GM19328 (cell line): ENCODE data around the gene RGS1.

Experiments
- ATAC-seq: cut with Tn5 transposase; IDR thresholded peaks from one replicate; pipeline ENCODE4 v1.9.1; 2021; ENCODE audit warnings: mild to moderate bottlenecking, moderate library complexity; ENCODE audit not compliant: unreplicated experiment

Gene RGS1

DNA sequence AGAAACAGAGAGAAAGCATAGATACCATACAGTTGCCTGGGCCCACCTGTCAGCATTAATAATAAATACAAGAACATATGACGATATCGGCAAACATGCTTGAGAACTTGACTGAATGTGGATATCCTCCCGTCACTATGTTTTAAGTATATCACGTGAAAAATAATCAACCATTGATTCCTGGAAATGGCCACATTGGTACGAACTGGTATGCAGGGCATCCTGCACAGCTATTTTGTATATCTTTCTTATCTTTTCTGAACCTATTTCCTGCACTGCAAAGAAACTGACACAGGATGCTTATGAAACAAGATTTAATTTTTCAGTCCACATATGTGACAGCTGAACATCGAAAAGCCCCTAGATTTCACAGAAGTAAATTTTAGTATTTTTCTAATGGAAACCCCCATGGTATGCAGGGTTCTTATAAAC is 22.8 kb upstream of the RGS1 start:
- ATAC-seq, result no peak

DNA sequence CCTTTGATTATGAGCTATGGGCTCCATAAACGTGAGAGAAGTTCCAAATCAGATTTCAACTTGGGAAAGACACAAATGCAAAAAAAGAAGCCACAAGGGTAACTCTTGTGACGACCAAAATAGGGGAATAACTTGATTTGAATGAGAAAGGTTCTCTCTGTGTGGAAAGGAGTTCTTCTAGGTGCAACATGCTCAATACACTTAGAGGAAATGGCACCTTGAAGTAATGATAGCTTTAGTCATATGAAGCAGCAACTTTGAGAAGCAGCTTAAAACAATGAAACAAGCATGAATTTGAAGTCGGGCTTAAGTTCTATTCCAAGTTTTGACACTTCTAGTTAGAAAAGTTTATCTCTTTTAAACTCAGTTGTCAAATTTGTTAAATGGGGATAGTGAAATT is 21.8 kb upstream of the RGS1 start:
- no peak for ATAC-seq

DNA sequence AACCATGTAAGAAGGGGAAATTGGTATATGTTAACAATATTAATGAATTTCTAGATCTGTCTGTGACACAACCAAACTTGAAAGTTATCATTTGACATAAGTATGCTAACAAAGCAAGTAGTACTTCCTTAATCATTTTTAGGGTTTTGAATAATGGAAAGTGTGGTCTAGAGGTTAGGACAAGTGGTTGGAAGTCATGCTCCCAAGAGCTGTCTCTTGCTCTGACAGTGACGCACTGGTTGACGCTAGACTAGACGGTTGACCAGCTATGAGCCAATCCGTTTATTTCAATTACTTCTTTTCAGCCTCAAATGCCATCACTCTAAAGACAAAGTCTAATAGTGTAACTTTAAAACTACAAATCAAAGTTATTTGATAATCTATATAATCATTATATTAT is 20.7 kb upstream of the RGS1 start:
- no peak for ATAC-seq

DNA sequence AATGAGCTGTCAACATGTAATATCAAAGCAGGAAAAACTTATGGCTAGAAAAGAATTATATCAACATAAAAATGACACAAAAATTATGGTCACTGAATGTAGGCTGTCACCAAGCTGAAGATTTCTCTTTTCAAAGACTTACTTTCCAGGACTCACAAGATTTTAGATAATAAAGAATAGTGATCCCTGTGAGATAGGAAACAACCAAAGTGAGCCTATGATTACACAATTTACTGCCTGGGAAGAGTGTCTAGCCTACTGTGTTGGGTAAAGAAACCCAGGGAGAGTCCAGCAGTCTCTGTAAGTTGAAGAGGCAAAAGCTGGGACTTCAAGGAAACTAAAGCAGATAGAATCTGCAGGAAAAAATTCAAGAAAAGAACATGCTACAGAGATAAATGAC is 20.2 kb upstream of the RGS1 start:
- no peak for ATAC-seq

DNA sequence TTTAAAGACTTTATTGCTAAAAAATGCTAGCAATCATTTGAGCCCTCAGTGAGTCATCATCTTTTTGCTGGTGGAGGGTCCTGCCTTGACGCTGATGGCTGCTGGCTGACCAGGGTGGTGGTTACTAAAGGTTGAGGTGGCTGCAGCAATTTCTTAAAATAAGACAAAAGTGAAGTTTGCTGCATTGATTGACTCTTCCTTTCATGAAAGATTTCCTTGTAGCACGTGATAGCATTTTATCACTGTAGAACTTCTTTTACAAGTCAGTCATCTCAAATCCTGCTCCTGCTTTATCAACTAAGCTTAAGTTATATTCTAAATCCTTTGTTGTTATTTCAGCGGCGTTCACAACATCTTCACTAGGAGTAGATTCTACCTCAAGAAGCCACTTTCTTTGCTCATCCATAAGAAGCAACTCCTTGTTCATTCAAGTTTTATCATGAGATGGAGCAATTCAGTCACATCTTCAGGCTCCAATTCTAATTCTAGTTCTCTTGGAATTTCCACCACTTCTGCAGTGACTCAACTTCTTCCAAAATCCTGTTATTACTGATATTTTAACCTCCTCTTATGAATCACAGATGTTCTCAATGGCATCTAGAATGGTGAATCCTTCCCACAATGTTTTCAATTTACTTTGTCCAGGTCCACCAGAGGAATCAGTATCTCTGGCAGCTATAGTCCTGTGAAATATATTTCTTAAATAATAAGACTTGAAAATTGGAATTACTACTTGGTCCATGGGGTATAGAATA is 17.6 kb upstream of the RGS1 start:
- ATAC-seq, result no peak

- ATAC-seq, result no peak
Measured at GRCh38 chr1:192559115-192560006, 16.2 kb upstream of the RGS1 start.

GRCh38 chr1:192561301-192561700 is 14.3 kb upstream of the RGS1 start:
- ATAC-seq, result no peak

DNA sequence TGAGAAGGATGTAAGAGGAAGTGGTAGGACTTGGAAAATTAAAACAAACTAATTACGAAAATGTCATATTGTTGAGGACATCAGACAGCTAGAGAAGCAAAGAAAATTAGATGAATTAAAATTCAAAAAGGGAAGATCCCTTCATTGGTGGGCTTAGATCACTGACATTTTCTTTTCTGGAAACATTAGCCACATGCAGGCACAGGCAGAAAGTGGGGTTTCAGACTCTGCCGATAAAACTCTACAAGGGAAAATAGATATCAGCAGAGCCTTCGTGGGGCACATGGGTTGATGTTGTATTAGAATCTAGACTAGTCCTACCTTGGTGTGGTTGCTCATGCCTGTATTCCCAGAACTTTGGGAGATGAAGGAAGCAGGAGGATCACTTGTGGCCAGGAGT is 12.4 kb upstream of the RGS1 start:
- no peak for ATAC-seq

DNA sequence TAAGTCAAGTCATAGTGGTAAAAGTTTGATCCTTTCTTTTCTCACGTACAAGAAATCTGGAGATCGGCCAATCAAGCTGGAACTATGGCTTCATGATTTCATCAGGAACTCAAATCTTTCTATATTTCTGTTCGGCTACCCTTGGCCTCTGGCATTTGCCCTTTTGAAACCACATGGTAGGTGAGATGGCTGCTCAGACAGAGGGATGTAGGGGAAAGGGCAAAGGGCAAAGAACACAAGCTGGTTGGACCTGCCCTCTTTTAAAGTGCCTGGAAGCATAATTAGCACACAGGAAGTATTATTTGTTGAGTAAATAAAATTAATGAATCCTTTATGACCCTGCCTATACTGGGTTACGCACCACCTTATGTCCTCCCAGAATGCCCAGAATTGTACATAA is 11.5 kb upstream of the RGS1 start:
- no peak for ATAC-seq

DNA sequence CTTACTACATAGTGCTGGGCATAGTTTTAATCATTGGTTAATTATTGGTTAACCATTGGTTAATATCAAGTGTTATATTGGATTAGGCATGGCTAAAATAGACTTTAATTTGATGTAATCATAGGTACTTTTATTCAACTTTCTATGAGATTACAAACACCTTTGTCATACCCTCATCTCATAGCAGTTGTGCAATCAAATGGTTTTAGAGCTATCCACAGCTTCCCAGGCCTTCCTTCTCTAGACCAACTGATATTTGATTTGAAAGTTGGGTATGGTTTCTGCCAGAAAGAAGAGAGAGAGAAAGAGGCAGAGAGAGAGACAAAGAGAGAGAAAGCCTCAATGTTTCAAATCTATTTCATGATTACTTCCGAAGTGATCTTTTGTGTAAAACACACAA is 9.6 kb upstream of the RGS1 start:
- ATAC-seq, result no peak

GRCh38 chr1:192566657-192567056 is 8.9 kb upstream of the RGS1 start:
- no peak for ATAC-seq

DNA sequence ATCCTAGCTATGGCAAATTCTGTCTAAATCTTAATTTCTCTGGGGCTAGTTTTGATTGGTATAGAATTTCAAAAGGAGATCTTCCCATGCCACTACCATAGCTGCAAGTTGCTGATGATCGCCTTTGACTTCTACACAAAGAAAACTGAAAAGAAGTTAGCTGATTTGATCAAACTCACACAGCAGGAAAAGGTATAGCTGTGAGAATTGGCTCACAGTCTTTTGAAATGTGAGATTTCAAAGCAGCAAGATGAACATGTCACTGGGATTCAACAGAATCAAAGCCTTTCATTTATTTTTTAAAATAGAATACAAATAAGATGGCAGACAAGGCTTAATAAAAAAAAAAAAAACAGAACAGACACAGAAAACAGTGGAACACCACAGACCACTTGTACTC is 7.5 kb upstream of the RGS1 start:
- no peak for ATAC-seq

- no peak for ATAC-seq
Measured at GRCh38 chr1:192571668-192572067, 3.9 kb upstream of the RGS1 start.

DNA sequence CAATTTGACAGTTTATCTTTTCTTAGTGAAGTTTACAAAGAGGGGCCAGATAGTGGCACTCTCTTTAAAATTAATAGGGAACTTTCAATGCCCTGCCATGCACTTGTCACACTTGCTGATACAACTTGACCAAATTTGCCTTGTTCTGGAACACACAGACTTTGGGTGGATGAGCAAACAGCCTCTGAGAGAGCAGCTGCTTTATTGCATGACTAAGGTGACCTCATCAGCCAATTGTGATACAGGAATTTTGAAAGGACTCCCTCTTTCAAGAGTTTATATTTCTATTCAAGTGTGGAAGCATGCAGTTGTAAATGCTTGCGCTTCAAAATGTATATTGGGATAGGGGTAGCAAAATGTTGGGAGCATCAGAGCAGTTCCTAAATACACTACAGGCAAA is 2.1 kb upstream of the RGS1 start:
- ATAC-seq, result no peak

DNA sequence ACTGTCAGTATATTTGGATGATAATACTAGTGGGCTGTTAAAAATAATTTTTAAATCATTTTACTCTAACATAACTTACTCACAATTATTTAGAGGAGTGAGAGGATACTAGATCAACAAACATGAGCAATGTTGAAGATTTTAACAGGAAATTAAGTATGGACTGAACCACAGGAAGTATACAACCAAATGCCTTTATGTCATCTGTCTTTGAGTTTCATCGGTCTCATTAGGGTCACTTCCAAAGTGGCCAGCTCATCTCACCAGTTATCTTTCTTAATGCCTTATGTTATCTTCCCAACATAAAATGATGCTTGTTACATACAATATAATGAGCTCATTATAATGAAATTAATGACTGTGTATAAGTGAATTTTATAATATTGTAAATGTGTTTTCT is 1.5 kb upstream of the RGS1 start:
- ATAC-seq, result no peak

DNA sequence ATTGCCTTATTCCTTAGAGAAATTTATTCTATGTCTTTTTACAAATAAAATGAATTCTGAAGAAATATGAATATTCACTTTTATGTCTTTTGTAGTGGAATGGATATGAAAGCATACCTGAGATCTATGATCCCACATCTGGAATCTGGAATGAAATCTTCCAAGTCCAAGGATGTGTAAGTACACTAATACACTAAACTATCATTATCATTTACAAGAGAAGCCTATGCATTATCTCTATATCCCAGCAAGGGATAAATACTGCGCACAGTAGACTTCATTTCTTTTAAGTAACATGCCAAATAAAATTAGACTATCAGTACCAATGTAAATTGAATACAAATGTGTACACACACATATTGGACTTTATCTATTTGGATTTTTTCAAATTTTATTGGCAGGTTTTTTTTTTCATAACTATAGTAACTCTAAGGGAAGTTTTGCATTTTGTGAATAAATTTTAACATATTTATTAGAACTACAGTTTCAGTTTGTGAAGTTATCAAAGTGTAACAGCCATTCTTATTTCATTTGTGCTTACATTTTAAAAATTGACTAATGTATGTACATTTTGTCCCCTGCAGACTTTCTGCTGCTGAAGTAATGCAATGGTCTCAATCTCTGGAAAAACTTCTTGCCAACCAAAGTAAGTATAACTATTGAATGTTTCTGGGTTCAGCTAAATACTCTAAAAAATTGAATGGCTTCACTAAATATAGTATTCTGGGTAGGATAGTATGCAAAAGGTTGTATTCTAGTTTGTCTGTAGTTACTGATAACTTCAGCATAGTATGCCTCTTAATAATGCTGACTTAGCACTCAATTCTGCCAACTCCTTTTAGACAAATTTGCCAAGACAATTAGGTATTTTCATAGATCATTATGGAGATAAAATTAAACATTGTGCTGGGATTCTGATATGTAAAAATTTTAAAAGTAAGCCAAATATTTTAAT is 894 bp downstream of the RGS1 start:
- ATAC-seq, result no peak

GRCh38 chr1:192577145-192578140 is 1.9 kb downstream of the RGS1 start:
- no peak for ATAC-seq

- ATAC-seq, result no peak
Measured at GRCh38 chr1:192578144-192578909, 2.8 kb downstream of the RGS1 start.
